Measurements from ENCODE around the gene HS6ST3.

DNA sequence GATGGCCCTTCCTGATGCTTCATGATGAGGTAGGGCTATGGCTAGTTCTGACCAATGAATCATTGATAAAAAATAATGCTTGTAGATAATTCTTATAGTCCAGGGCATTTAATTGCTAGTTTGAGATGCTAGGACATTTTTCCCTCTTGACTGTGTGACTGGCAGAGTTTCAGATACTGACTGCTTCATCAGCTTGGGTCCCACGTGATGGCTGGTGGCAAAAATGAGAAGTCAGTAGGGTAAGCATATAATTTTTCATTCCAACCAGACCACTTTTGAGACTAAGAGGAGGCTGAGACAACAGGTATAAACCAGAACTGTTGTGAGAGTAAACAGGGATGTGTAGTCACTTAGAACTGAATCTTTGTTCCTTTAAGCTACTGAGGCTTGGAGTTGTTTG is 183.3 kb downstream of the HS6ST3 start:
- TF ChIP-seq TAF1 (IDR thresholded peaks at IDR 0.05; ENCODE audit: low read depth), result no peak
- TF ChIP-seq TEAD4 (IDR thresholded peaks at IDR 0.05), result no peak
